ENCODE measurements around the gene L3MBTL4. TPM values are rescaled to one million over a fixed set of nuclear protein-coding genes. Genes with fewer than 3 reads are reported as not detected.

The L3MBTL4 gene
- total RNA-seq, 4 donors from 2014 or later: 3.6 to 9.0 (median 5.0) TPM

GRCh38 chr18:6323319-6323889, 91.3 kb downstream of the L3MBTL4 start:
- no peak for DNase-seq
- peaks cover 0 to 17% (median 0%) of the 10 kb centered on the region in 3 donors for H3K36me3 ChIP-seq
- no peak overlapping the region for H3K27ac ChIP-seq
- WGBS, 2 donors: 63 to 94% methylated on average over 1 of the region's 1 CpG
- H3K9me3 ChIP-seq: peaks cover 0 to 20% (median 13%) of the 10 kb centered on the region in 3 donors
- H3K4me3 ChIP-seq: no peak overlapping the region
- intact Hi-C loops (cut with DNase I): no loop called here
- TF ChIP-seq POLR2A (IDR thresholded peaks at IDR 0.05) (no peak), CTCF (IDR thresholded peaks at IDR 0.05) (no peak)
- peaks cover 0 to 9% (median 0%) of the 10 kb centered on the region in 3 donors for H3K4me1 ChIP-seq
- no peaks in the 10 kb centered on the region for H3K27me3 ChIP-seq

- 52 to 71% methylated on average over 4 to 5 of the region's 10 CpGs for WGBS, 2 donors
- DNase-seq: no peak
- Histone ChIP-seq H3K4me3 (no peak overlapping the region), H3K27ac (no peak overlapping the region), H3K36me3 (peaks cover 0 to 7% (median 0%) of the 10 kb centered on the region in 3 donors), H3K4me1 (no peaks in the 10 kb centered on the region), H3K27me3 (no peaks in the 10 kb centered on the region), H3K9me3 (no peaks in the 10 kb centered on the region)
- intact Hi-C loops (cut with DNase I): no loop called here
- no peak for TF ChIP-seq CTCF (IDR thresholded peaks at IDR 0.05)
- no peak for TF ChIP-seq POLR2A (IDR thresholded peaks at IDR 0.05)
Observed at GRCh38 chr18:6315517-6316331, 99.0 kb downstream of the L3MBTL4 start.

- H3K9me3 ChIP-seq: no peaks in the 10 kb centered on the region
- no peak overlapping the region for H3K4me3 ChIP-seq
- no peak for TF ChIP-seq POLR2A (IDR thresholded peaks at IDR 0.05)
- no peak for TF ChIP-seq CTCF (IDR thresholded peaks at IDR 0.05)
- no peaks in the 10 kb centered on the region for H3K27me3 ChIP-seq
- intact Hi-C loops (cut with DNase I): no loop called here
- no peak for DNase-seq
- no peaks in the 10 kb centered on the region for H3K4me1 ChIP-seq
- H3K27ac ChIP-seq: no peak overlapping the region
- peaks cover 0 to 27% (median 0%) of the 10 kb centered on the region in 3 donors for H3K36me3 ChIP-seq
- WGBS, 2 donors: 28 to 32% methylated on average over 2 of the region's 2 CpGs
Observed at GRCh38 chr18:6313415-6313814, 101.3 kb downstream of the L3MBTL4 start.

- no peak for DNase-seq
- no peaks in the 10 kb centered on the region for H3K4me1 ChIP-seq
- H3K9me3 ChIP-seq: no peaks in the 10 kb centered on the region
- no peak overlapping the region for H3K27ac ChIP-seq
- intact Hi-C loops (cut with DNase I): no loop called here
- 81 to 93% methylated on average over 8 of the region's 8 CpGs for WGBS, 2 donors
- H3K4me3 ChIP-seq: no peak overlapping the region
- TF ChIP-seq POLR2A (IDR thresholded peaks at IDR 0.05) (no peak), CTCF (IDR thresholded peaks at IDR 0.05) (no peak)
- H3K27me3 ChIP-seq: no peaks in the 10 kb centered on the region
- peaks cover 0 to 30% (median 0%) of the 10 kb centered on the region in 3 donors for H3K36me3 ChIP-seq
Observed at GRCh38 chr18:6311456-6312215, 103.1 kb downstream of the L3MBTL4 start.

GRCh38 chr18:6310714-6311113, 104.0 kb downstream of the L3MBTL4 start:
- Histone ChIP-seq H3K9me3 (no peaks in the 10 kb centered on the region), H3K36me3 (peaks cover 0 to 30% (median 0%) of the 10 kb centered on the region in 3 donors), H3K27me3 (no peaks in the 10 kb centered on the region), H3K27ac (no peak overlapping the region), H3K4me1 (peaks cover 0 to 2% (median 0%) of the 10 kb centered on the region in 3 donors), H3K4me3 (no peak overlapping the region)
- WGBS, 2 donors: 74 to 92% methylated on average over 2 of the region's 2 CpGs
- no peak for DNase-seq
- no peak for TF ChIP-seq CTCF (IDR thresholded peaks at IDR 0.05)
- TF ChIP-seq POLR2A (IDR thresholded peaks at IDR 0.05): no peak
- intact Hi-C loops (cut with DNase I): no loop called here

Measured in esophagus squamous epithelium (tissue), 5 donors.